Motor neuron (in vitro differentiated cells): Measurements from ENCODE around the gene CLDN11. TPM values are rescaled to one million over a fixed set of nuclear protein-coding genes. Genes with fewer than 3 reads are reported as not detected.
A peak's percentile ranks its signal among the peaks of the same experiment; 100 is the strongest.

ENCODE experiments used
- ATAC-seq, 8 experiments: fragments of 200-7000 bp; cut with Tn5 transposase; replicated peaks in 6 of 8; 2 replicates each; pipeline ENCODE4 v1.8.0; 2021; ENCODE audit warnings: mild to moderate bottlenecking in 8 of 8, moderate library complexity in 8 of 8
- H3K27ac ChIP-seq, 2 donors: fragments of 250-450 bp; sonication (Bioruptor Pico); 2 replicates each; pipeline ENCODE4 v1.9.0; 2021; ENCODE audit warnings: antibody characterized with exemption in 2 of 2, mild to moderate bottlenecking in 2 of 2, moderate library complexity in 1 of 2
- H3K4me1 ChIP-seq, 2 donors: fragments of 250-450 bp; sonication (Bioruptor Pico); replicated peaks in 1 of 2; 2 replicates each; pipeline ENCODE4 v1.6.1; 2021; ENCODE audit warnings: antibody characterized with exemption in 2 of 2, mild to moderate bottlenecking in 2 of 2, moderate library complexity in 1 of 2
- H3K4me3 ChIP-seq, 5 donors: fragments of 250-450 bp; sonication (Bioruptor Pico); 2 replicates each; pipeline ENCODE4 v1.9.0; 2021; ENCODE audit warnings: antibody characterized with exemption in 5 of 5, mild to moderate bottlenecking in 5 of 5, moderate library complexity in 4 of 5
- WGBS, 10 experiments: fragments of 450-650 bp; shearing (Covaris generic); methylation state at CpG; one replicate each; pipeline ENCODE4 v1.0.0; 2022; 5-methylcytosine and 5-hydroxymethylcytosine counted together
- in situ Hi-C, 9 experiments: fragments of 400-800 bp; cut with MboI; loops; one replicate each; pipeline ENCODE4 v1.15.0; 2021; ENCODE audit warnings: low sequenced_read_pairs in 9 of 9, low pct_unique_long_range_greater_than_20kb in 2 of 9; ENCODE audit not compliant: unreplicated experiment in 9 of 9
- total RNA-seq, 8 experiments: library from RNA; unstranded; fragments of 300-600 nt; gene quantifications; 2 replicates each; pipeline versions ENCODE4 v1.2.3 to v1.2.4, GENCODE V29; 2022

CLDN11 gene
- total RNA-seq, 8 experiments from 2014 or later = 1.7 to 90.1 (median 14.6) TPM

DNA sequence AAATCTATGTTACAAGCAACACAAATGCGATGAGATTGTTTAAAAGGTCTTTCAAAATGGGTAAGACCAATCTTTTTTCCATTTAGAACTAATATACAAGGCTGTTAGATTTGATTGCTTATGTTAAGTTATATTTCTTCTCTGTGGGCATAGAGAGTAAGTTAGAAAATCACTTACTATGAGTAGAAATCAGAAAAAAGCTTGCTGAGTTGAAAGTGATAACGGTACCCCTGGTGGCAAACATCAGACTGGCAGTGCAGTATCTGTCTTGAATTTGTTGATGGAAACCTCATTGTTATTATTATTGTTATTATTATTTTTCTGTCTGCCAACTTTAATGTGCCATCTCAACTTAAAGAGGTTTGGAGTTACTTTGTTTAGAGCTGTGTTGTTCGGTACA lies 12.4 kb downstream of the CLDN11 start:
- ATAC-seq = no peak
- no peak overlapping the region for H3K4me3 ChIP-seq
- 67 to 100% (median 96%) methylated on average over 1 to 3 of the region's 3 CpGs for WGBS, 10 experiments
- no peak overlapping the region for H3K27ac ChIP-seq
- peaks cover 7 to 13% of the 10 kb centered on the region in 2 donors for H3K4me1 ChIP-seq
- in situ Hi-C loops = no loop called here

DNA sequence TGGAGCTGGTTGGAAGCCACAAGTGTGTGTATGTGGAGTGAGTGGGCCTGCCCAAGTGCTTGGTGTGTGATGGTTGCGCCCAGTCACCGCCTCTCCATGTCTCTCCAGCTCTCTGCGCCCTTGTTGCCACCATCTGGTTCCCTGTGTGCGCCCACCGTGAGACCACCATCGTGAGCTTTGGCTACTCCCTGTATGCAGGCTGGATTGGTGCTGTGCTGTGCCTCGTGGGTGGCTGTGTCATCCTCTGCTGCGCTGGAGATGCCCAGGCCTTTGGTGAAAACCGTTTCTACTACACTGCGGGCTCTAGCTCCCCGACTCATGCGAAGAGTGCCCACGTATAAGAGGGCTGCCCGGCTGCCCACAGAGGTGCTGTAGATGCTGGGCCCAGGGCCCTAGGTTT lies 13.7 kb downstream of the CLDN11 start:
- ATAC-seq = no peak
- no peak overlapping the region for H3K4me3 ChIP-seq
- in situ Hi-C loops = no loop called here
- 40 to 100% (median 98%) methylated on average over 1 to 10 of the region's 14 CpGs; no CpG with 5 or more reads in 4 of the 10 experiments for WGBS, 10 experiments
- no peak overlapping the region for H3K27ac ChIP-seq
- peaks cover 4 to 11% of the 10 kb centered on the region in 2 donors for H3K4me1 ChIP-seq

DNA sequence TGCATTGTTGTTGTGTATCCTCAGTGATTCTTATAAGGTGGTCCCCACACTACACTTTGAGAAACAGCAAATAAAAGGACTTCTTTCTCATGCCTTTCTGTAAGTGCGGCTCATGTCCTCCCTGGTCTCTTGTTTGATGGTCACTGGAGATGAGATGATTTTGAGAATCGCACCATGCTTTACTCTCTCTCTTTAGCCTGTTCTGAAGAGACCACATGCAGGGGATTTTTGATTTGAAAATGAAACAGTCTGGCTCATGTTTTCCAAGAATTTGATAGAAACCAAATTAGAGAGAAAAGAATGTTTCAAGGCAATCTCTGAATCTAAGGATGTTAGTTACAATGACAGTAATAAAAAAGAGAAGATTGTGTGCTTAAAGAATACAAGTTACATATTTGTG lies 18.0 kb downstream of the CLDN11 start:
- H3K27ac ChIP-seq = no peak overlapping the region
- WGBS, 10 experiments = 83 to 100% (median 96%) methylated on average over 1 to 2 of the region's 2 CpGs; no CpG with 5 or more reads in 2 of the 10 experiments
- in situ Hi-C loops = no loop called here

DNA sequence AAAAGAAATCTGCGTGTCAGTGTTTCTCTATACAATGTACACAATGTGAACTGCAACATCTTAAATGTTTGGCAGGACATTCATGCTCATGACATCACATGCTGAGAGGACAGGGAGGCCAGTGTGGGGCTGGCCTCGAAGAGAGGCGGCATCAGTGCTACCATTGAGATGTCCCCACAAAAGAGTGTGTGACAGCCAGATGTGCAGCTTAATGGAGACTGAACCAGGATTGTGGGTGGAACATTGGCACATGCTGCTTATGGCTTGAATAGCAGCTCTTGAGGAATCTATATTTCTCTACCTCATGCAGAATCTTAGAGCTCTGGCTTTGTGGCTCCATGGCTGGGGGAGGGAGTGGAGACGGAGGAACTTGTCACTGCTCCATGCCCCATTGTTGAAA lies 18.5 kb downstream of the CLDN11 start:
- no peak for ATAC-seq
- Histone ChIP-seq H3K4me1 (no peaks in the 10 kb centered on the region), H3K27ac (no peak overlapping the region), H3K4me3 (no peak overlapping the region)
- in situ Hi-C loops = no loop called here
- WGBS, 10 experiments = 57 to 100% (median 84%) methylated on average over 1 to 4 of the region's 4 CpGs

More for the DNA sequence above, 18.0 kb downstream of the CLDN11 start:
- no peak for ATAC-seq
- H3K4me3 ChIP-seq = no peak overlapping the region
- H3K4me1 ChIP-seq = no peaks in the 10 kb centered on the region

DNA sequence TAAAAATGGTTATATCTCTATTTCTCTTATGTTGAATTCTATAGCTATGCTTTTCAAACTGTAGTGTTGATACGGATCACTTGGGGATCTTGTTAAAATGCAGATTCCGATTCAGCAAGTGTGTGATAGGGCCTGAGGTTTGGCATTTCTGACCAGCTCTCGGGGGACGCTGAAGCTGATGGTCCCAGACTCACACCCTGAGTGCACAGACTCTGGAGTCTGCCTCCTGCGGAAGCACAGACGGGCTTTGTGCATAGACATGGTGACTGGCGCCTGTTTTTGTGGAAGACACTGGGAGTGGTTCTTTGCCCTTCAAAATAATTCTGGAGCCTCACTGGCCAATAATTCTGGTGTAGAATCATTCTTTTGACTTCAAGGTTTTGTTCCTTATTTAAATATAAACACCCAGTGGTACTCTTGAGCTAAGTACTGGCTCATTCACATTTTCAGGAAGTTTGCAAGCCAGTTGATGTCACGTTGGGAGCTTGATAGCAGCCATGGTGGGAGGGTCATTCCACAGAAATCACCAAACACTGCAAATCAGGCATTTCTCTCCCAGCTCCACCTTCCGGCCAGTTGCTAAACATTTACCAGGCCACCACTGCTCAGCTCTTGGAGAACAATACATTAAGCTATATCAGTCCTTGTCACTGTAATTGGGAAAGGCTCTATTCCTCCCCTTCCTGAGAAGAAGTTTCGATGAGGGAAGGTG lies 19.2 kb downstream of the CLDN11 start:
- ATAC-seq = no peak
- WGBS, 10 experiments = 40 to 100% (median 68%) methylated on average over 1 to 6 of the region's 10 CpGs; no CpG with 5 or more reads in 2 of the 10 experiments
- in situ Hi-C loops = no loop called here
- Histone ChIP-seq H3K27ac (no peak overlapping the region), H3K4me1 (no peaks in the 10 kb centered on the region), H3K4me3 (no peak overlapping the region)

DNA sequence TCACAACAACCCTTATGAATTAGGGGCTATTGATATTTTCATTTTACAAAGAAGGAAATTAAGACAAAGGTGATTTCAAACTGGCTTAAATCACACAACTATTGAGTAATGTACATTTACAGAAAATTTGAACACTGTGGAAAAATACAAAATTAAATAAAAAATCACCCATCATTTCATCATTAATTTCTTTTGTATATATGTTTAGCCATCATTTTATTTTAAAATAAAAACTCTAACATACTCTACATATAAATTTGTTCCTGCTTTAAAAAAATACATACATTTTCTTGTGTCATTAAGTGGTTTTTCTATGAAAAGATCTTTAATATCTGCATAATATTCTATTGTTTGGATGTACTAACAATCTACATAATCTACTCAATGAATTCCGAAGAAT lies 20.2 kb downstream of the CLDN11 start:
- 33 to 100% (median 77%) methylated on average over 1 of the region's 1 CpG; no CpG with 5 or more reads in 1 of the 10 experiments for WGBS, 10 experiments
- no peak for ATAC-seq
- Histone ChIP-seq H3K4me3 (no peak overlapping the region), H3K27ac (no peak overlapping the region), H3K4me1 (no peaks in the 10 kb centered on the region)
- in situ Hi-C loops = no loop called here

DNA sequence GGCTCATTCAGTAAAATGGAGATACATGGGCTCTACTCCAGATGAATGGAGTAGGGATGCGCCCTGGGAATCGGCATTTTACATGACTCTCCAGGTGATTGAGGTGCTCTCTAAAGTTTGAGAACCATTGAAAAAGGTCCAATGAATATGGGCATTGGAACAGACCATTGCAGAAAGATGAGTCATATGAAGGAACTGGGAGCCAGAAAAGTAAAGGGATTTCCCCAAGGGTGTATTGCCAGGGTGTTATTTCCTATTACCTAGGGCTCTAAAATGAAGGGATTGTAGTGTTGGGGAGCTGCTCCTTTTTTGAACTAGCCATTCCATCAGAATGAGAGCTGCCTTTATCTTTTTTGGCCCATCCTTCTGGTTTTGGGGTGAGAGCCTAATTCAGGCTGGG lies 21.7 kb downstream of the CLDN11 start:
- ATAC-seq = peak in 2 of 8 experiments; percentile 64 to 75
- H3K4me3 ChIP-seq = no peak overlapping the region
- H3K4me1 ChIP-seq = no peaks in the 10 kb centered on the region
- in situ Hi-C loops = no loop called here
- no peak overlapping the region for H3K27ac ChIP-seq
- 81 to 100% (median 96%) methylated on average over 2 of the region's 2 CpGs; no CpG with 5 or more reads in 6 of the 10 experiments for WGBS, 10 experiments

DNA sequence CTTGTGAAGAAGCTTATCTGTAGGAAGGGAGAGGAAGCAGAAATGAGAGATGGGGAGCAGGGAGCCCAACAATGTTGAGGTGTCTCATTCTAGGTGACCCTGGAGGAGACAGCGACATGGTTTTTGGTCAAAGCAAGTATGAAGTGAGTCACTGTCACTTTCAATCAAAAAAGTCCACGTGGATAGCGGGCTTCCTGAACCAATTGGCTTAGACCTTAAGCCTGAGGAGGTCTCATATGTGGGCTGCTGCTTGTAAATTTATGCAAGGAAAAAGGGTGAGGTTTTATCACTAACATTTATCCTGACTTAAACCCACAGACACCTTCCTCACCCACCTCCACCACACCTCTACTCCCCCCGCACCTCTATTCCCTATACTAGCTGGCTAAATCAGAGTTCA lies 22.7 kb downstream of the CLDN11 start:
- no peak for ATAC-seq
- Histone ChIP-seq H3K4me3 (no peak overlapping the region), H3K27ac (no peak overlapping the region), H3K4me1 (no peaks in the 10 kb centered on the region)
- in situ Hi-C loops = no loop called here
- WGBS, 10 experiments = 70 to 100% (median 96%) methylated on average over 1 to 4 of the region's 4 CpGs; no CpG with 5 or more reads in 2 of the 10 experiments

DNA sequence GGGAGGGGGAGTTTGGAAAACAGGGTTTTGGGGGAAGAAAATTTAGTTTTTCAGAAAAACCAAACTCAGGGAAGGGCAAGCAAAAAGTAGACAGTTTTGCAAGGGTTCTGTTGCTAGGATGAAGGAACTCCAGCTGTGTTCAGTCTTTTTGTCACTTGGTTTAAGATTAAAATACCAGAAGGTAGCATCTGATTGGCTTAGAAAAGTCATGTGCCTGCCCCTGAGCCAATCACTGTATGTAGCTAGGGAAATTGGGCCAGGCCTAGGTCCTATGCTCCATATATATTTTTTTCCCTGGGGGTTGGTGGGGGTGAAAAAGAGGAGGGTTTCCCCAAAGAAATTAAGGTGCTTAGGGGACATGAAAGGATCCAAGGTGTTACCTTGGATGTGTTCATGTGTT lies 24.3 kb downstream of the CLDN11 start:
- in situ Hi-C loops = no loop called here
- Histone ChIP-seq H3K27ac (no peak overlapping the region), H3K4me3 (no peak overlapping the region), H3K4me1 (no peaks in the 10 kb centered on the region)
- peak in 3 of 8 experiments; percentile 60 to 64 (median 63) for ATAC-seq

DNA sequence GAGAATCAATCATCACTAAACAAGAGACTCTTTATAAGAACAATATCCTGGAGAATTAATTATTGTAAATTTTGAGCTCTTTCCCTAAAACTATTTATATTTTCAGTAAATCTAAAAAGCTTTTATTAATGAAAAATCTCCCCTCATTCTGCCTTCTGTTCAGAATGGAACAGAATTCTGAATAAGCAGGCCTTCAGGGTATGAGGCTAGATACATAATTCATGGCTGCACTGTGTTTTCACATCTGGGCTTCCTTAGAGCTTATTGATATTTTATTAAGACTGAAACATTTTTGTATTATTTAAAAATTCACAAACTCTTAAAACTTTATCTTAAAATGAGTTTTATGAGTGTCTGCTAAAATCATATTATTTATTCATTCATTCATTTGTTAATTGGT lies 24.8 kb downstream of the CLDN11 start:
- no peaks in the 10 kb centered on the region for H3K4me1 ChIP-seq
- ATAC-seq = peak in 3 of 8 experiments; percentile 65 to 86 (median 74)
- in situ Hi-C loops = no loop called here
- H3K4me3 ChIP-seq = no peak overlapping the region
- no peak overlapping the region for H3K27ac ChIP-seq

DNA sequence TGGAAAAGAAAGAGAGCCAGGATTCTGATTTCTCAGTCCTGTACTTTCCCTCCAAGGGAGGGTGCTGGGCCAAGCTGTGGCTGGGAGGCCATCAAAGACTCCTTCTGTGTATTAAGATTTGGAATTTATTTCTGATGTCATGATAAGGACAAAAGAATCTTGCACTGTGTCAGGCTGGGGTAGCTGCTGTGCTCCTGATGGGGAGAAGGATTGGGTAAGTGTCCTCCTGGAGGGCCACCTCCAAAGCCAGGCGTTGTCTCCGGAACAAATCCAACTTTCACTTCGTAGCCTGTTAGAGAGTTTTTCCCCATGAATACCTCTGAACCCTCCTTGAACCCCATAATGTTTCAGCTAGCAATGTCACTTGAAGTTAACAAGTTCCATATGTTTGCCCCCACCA lies 29.9 kb downstream of the CLDN11 start:
- ATAC-seq = peak in 1 of 8 experiments; percentile 43
- in situ Hi-C loops = no loop called here
- 27 to 100% (median 87%) methylated on average over 1 to 3 of the region's 3 CpGs; no CpG with 5 or more reads in 4 of the 10 experiments for WGBS, 10 experiments
- H3K4me1 ChIP-seq = no peaks in the 10 kb centered on the region
- no peak overlapping the region for H3K4me3 ChIP-seq
- no peak overlapping the region for H3K27ac ChIP-seq

DNA sequence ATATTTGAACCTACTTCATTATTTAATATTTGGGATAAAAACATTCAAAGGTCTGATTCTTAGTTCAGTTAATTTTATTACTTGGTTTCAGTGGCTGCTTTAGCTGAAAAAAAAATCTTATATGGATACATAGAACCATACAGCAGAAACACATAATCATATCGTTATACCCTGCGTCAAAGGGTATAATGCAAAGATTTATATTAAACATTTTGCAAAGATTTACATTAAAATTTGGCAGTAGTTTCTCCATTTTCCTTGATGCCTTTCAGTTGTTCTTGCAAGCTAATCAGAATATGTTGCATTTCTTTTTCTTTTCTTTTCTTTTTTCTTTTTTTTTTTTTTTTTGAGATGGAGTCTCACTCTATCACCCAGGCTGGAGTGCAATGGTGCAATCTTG lies 31.4 kb downstream of the CLDN11 start:
- no peak for ATAC-seq
- in situ Hi-C loops = no loop called here
- WGBS, 10 experiments = 26 to 100% (median 88%) methylated on average over 2 of the region's 2 CpGs; no CpG with 5 or more reads in 2 of the 10 experiments
- Histone ChIP-seq H3K4me3 (no peak overlapping the region), H3K4me1 (no peaks in the 10 kb centered on the region), H3K27ac (no peak overlapping the region)

DNA sequence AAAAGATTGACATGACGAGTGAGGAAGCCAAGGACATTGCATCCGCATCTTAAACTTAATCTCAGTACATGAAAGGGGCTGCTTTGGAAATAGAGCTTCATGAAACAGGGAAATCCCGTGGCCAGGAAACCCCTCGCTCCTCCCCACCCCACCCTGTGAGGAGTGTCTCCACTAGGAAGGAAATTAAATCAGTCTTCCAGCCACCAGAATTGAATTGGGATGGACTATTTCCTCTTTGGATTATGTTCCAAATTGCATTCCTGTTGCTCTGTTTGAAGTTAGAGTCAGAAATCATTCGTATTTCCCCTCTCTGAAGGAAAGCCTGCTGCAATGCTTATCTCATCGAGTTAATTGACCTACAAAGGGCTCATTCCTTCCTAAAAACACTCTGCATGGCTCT lies 35.8 kb downstream of the CLDN11 start:
- no peak overlapping the region for H3K27ac ChIP-seq
- in situ Hi-C loops = no loop called here
- no peak for ATAC-seq
- H3K4me3 ChIP-seq = no peak overlapping the region
- H3K4me1 ChIP-seq = no peaks in the 10 kb centered on the region
- 50 to 100% (median 93%) methylated on average over 1 to 3 of the region's 6 CpGs; no CpG with 5 or more reads in 3 of the 10 experiments for WGBS, 10 experiments

DNA sequence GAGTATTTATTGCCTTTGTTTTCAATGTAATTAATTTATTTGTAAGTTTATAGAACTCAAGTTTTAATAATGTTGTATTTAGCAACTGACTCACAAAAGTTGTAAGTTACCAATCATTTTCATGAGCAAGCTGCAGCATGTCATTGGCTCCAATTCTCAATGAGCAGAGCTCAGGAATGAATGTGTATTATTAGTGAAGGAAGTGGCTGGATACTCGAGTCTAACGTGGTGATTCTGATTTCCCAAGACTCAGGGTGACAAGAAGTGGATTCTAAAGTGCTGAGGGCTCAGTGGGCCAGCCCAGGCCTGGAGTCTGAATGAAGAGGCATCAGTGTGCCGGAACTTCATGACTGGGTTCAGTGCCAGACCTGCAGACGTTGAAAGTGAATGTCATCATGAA lies 39.6 kb downstream of the CLDN11 start:
- no peak for ATAC-seq
- no peaks in the 10 kb centered on the region for H3K4me1 ChIP-seq
- in situ Hi-C loops = no loop called here
- H3K27ac ChIP-seq = no peak overlapping the region
- 17 to 73% (median 44%) methylated on average over 1 to 4 of the region's 4 CpGs; no CpG with 5 or more reads in 4 of the 10 experiments for WGBS, 10 experiments
- no peak overlapping the region for H3K4me3 ChIP-seq
